Daoy (cell line): ENCODE results near the gene GIN1. TPM values are rescaled to one million over a fixed set of nuclear protein-coding genes. Genes with fewer than 3 reads are reported as not detected.
"Not testable (repeated sequence)": the region's sequence is repeated elsewhere in the genome, so short reads cannot be mapped to it uniquely, and the experiment has no call there.

Experiments used
- DNase-seq: peaks from one replicate; pipeline ENCODE4 v3.0.0-alpha.2; 2015; ENCODE audit warnings: low read depth
- total RNA-seq: library from RNA; depleted of rRNA; stranded (reverse); fragments of >200 nt; shearing (Covaris generic); gene quantifications from 2 replicates; pipeline ENCODE4 v1.2.3, GENCODE V29; 2014; rRNA removed

GIN1 gene
- 4.4 and 22.5 TPM in 2 replicates for total RNA-seq

GRCh38 chr5:103119765-103120606, at the start of gene GIN1, which contains the start of gene PPIP5K2:
Gene GIN1 (minus strand): TSS chr5:103120138. CDS start chr5:103108707, 11,431 bp downstream.
Gene PPIP5K2 (plus strand): TSS chr5:103120301. CDS start chr5:103129590, 9,289 bp downstream.
- peak; percentile 98 for DNase-seq

GRCh38 chr5:103166706-103167105, 46.8 kb upstream of the GIN1 start:
- no peak for DNase-seq

GRCh38 chr5:103151156-103151555, 31.2 kb upstream of the GIN1 start:
- DNase-seq = no peak

- no peak for DNase-seq
Observed at GRCh38 chr5:103148213-103148612, 28.3 kb upstream of the GIN1 start.

GRCh38 chr5:103145196-103145595, 25.3 kb upstream of the GIN1 start:
- DNase-seq = no peak

- not testable (repeated sequence) for DNase-seq
Observed at GRCh38 chr5:103142132-103142531, 22.2 kb upstream of the GIN1 start.

GRCh38 chr5:103139264-103139865, 19.4 kb upstream of the GIN1 start:
- DNase-seq = peak; percentile 70

GRCh38 chr5:103138202-103138690, 18.3 kb upstream of the GIN1 start:
- no peak for DNase-seq

GRCh38 chr5:103135461-103135860, 15.5 kb upstream of the GIN1 start:
- DNase-seq = no peak

GRCh38 chr5:103133231-103133630, 13.3 kb upstream of the GIN1 start:
- no peak for DNase-seq

- no peak for DNase-seq
Observed at GRCh38 chr5:103132684-103133083, 12.7 kb upstream of the GIN1 start.

- no peak for DNase-seq
Observed at GRCh38 chr5:103128202-103128601, 8.3 kb upstream of the GIN1 start.

- DNase-seq = no peak
Observed at GRCh38 chr5:103127292-103127817, 7.4 kb upstream of the GIN1 start.

- DNase-seq = no peak
Observed at GRCh38 chr5:103126557-103126956, 6.6 kb upstream of the GIN1 start.

- DNase-seq = no peak
Observed at GRCh38 chr5:103122242-103122641, 2.3 kb upstream of the GIN1 start.

GRCh38 chr5:103120607-103121200, 766 bp upstream of the GIN1 start:
- DNase-seq = peak; percentile 12

- DNase-seq = no peak
Observed at GRCh38 chr5:103119070-103119764, 721 bp downstream of the GIN1 start.

- no peak for DNase-seq
Observed at GRCh38 chr5:103117471-103117991, 2.4 kb downstream of the GIN1 start.

- peak; percentile 49 for DNase-seq
Observed at GRCh38 chr5:103114440-103114839, 5.5 kb downstream of the GIN1 start.

- DNase-seq = no peak
Observed at GRCh38 chr5:103112910-103113309, 7.0 kb downstream of the GIN1 start.

GRCh38 chr5:103111468-103111867, 8.5 kb downstream of the GIN1 start:
- no peak for DNase-seq
